Lower leg skin (tissue), 3 donors: ENCODE results near the gene SPOCK1.

ENCODE experiments used
- POLR2A ChIP-seq, 2 donors: fragments of 450-650 bp; IDR thresholded peaks; one replicate each; pipeline ENCODE4 v1.6.1; 2016 to 2017; ENCODE audit warnings: antibody characterized with exemption in 2 of 2, mild to moderate bottlenecking in 1 of 2, moderate library complexity in 1 of 2
- TF ChIP-seq, protein P1 (sequence below), 3 donors: fragments of 450-650 bp; IDR thresholded peaks; one replicate each; pipeline ENCODE4 v1.5.1; 2016; ENCODE audit warnings: antibody characterized with exemption in 3 of 3, mild to moderate bottlenecking in 3 of 3, moderate library complexity in 2 of 3

DNA sequence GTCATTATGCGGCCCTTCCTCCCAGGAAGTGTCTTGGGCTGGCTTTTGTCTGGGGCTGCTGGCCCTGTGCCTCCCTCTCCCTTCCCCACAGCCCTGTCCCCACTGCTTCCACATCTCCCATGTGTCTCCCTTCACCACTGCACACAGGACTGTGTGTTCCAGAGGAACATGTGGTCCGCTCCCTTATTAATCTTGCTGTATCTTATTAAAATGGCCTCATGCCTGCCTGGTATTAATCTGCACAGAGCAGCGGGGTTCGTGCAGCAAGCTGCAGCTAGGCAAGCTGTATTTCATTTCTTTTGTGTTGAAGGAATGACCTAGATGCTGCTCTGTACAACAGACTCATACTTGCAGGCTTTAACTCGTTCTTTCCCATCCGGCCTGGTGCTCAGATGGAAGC is 130.5 kb downstream of the SPOCK1 start:
- TF ChIP-seq, protein P1, sequence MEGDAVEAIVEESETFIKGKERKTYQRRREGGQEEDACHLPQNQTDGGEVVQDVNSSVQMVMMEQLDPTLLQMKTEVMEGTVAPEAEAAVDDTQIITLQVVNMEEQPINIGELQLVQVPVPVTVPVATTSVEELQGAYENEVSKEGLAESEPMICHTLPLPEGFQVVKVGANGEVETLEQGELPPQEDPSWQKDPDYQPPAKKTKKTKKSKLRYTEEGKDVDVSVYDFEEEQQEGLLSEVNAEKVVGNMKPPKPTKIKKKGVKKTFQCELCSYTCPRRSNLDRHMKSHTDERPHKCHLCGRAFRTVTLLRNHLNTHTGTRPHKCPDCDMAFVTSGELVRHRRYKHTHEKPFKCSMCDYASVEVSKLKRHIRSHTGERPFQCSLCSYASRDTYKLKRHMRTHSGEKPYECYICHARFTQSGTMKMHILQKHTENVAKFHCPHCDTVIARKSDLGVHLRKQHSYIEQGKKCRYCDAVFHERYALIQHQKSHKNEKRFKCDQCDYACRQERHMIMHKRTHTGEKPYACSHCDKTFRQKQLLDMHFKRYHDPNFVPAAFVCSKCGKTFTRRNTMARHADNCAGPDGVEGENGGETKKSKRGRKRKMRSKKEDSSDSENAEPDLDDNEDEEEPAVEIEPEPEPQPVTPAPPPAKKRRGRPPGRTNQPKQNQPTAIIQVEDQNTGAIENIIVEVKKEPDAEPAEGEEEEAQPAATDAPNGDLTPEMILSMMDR (IDR thresholded peaks at IDR 0.05): no peak
- no peak for TF ChIP-seq POLR2A (IDR thresholded peaks at IDR 0.05)
